Lower leg skin (tissue), 3 donors: ENCODE data around the gene MRPL23.

Experiments
- POLR2A ChIP-seq, 2 donors: fragments of 450-650 bp; IDR thresholded peaks; one replicate each; pipeline ENCODE4 v1.6.1; 2016 to 2017; ENCODE audit warnings: antibody characterized with exemption in 2 of 2, mild to moderate bottlenecking in 1 of 2, moderate library complexity in 1 of 2
- TF ChIP-seq, protein P1 (sequence below), 3 donors: fragments of 450-650 bp; IDR thresholded peaks; one replicate each; pipeline ENCODE4 v1.5.1; 2016; ENCODE audit warnings: antibody characterized with exemption in 3 of 3, mild to moderate bottlenecking in 3 of 3, moderate library complexity in 2 of 3

DNA sequence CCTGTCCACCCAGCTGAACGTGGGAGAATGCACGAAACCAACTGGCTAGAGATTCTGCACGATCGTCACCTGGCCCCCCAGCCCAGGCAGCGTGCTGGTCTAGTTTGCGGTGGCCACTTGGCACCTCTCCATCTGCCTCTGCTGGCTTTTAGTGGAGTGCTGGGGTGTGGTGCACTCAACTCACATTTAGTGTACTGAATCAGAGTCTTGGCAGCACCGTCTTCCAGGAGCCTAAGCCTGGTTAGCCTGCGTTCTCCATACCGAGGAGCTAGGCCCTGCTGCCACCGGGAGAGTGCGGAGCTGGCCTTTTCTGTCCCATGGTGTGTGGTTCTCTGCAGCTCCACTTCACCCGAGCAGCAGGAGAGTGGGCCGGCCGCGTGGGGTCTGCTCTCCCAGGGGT is 2.8 kb downstream of the MRPL23 start:
- no peak for TF ChIP-seq POLR2A (IDR thresholded peaks at IDR 0.05)
- TF ChIP-seq, protein P1, sequence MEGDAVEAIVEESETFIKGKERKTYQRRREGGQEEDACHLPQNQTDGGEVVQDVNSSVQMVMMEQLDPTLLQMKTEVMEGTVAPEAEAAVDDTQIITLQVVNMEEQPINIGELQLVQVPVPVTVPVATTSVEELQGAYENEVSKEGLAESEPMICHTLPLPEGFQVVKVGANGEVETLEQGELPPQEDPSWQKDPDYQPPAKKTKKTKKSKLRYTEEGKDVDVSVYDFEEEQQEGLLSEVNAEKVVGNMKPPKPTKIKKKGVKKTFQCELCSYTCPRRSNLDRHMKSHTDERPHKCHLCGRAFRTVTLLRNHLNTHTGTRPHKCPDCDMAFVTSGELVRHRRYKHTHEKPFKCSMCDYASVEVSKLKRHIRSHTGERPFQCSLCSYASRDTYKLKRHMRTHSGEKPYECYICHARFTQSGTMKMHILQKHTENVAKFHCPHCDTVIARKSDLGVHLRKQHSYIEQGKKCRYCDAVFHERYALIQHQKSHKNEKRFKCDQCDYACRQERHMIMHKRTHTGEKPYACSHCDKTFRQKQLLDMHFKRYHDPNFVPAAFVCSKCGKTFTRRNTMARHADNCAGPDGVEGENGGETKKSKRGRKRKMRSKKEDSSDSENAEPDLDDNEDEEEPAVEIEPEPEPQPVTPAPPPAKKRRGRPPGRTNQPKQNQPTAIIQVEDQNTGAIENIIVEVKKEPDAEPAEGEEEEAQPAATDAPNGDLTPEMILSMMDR (IDR thresholded peaks at IDR 0.05): no peak
